GM19328 (cell line): ENCODE measurements around the gene RAB12.

Experiments
- ATAC-seq: cut with Tn5 transposase; IDR thresholded peaks from one replicate; pipeline ENCODE4 v1.9.1; 2021; ENCODE audit warnings: mild to moderate bottlenecking, moderate library complexity; ENCODE audit not compliant: unreplicated experiment

Gene RAB12

GRCh38 chr18:8681196-8681595 is 72.0 kb downstream of the RAB12 start:
- ATAC-seq: no peak

- no peak for ATAC-seq
These were observed 75.3 kb downstream of the RAB12 start for GRCh38 chr18:8684577-8684976.

GRCh38 chr18:8685141-8685913 is 76.1 kb downstream of the RAB12 start:
- ATAC-seq: no peak

GRCh38 chr18:8685914-8686216 is 76.6 kb downstream of the RAB12 start:
- no peak for ATAC-seq

- ATAC-seq: no peak
These were observed 77.4 kb downstream of the RAB12 start for GRCh38 chr18:8686611-8687010.

GRCh38 chr18:8688216-8688800 is 79.1 kb downstream of the RAB12 start:
- no peak for ATAC-seq

- no peak for ATAC-seq
These were observed 79.6 kb downstream of the RAB12 start for GRCh38 chr18:8688816-8689215.
